Measurements from ENCODE around the gene NOXRED1.

- TF ChIP-seq CTCF (IDR thresholded peaks at IDR 0.05) = no peak
- no peak for TF ChIP-seq POLR2A (IDR thresholded peaks at IDR 0.05)
These were observed 33.8 kb upstream of the NOXRED1 start for GRCh38 chr14:77457115-77457521.

Data from vagina (tissue), 2 donors.